SK-N-SH (cell line): Measurements from ENCODE around the gene SIM2. TPM values are rescaled to one million over a fixed set of nuclear protein-coding genes. Genes with fewer than 3 reads are reported as not detected.

Source experiments
- CTCF ChIA-PET: fragments of 300-600, 350-600 bp; formaldehyde crosslinking; extraction: SDS; loops from one replicate; lab custom pipeline; 2021; lab: Yijun Ruan, JAX
- POLR2A ChIA-PET: fragments of 350-600 bp; sonication (Branson Sonifier 250); formaldehyde crosslinking; extraction: SDS; loops from one replicate; lab custom pipeline; 2020; ENCODE audit warnings: antibody characterized with exemption, inconsistent platforms; lab: Yijun Ruan, JAX
- DNase-seq: peaks from one replicate; pipeline ENCODE4 v3.0.0; 2012
- H2AFZ ChIP-seq: fragments of 200-600 bp; sonication (generic); 2 replicates; pipeline ENCODE4 v1.8.1; 2016; ENCODE audit warnings: antibody characterized with exemption, mild to moderate bottlenecking, low read depth
- H3F3A ChIP-seq: fragments of 200-600 bp; sonication (generic); replicated peaks from 2 replicates; pipeline ENCODE3; 2016; ENCODE audit warnings: antibody characterized with exemption, mild to moderate bottlenecking; ENCODE audit not compliant: insufficient read depth
- H3K27ac ChIP-seq, 2 experiments: fragments of 200-500 bp in 1 of 2; fragments of 200-600 bp in 1 of 2; sonication (Bioruptor generic) in 1 of 2; sonication (generic), shearing (Covaris generic) in 1 of 2; 2 replicates each; pipeline versions ENCODE4 v1.5.1 to v1.6.1; 2014 to 2016; ENCODE audit warnings: low read depth in 2 of 2, inconsistent platforms in 1 of 2, low read length in 1 of 2, mild to moderate bottlenecking in 1 of 2, mixed read lengths in 1 of 2
- H3K27me3 ChIP-seq: fragments of 200-600 bp; sonication (generic), shearing (Covaris generic); 2 replicates; pipeline ENCODE4 v1.6.1; 2016; ENCODE audit warnings: mixed run types; ENCODE audit not compliant: insufficient read depth
- H3K36me3 ChIP-seq, 2 experiments: fragments of 200-500 bp in 1 of 2; fragments of 200-600 bp in 1 of 2; sonication (Bioruptor generic) in 1 of 2; sonication (generic) in 1 of 2; replicated peaks in 1 of 2; 2 replicates each; pipeline versions ENCODE3 to v1.5.1; 2014 to 2016; ENCODE audit warnings: low read length in 1 of 2, mild to moderate bottlenecking in 1 of 2; ENCODE audit not compliant: insufficient read depth in 2 of 2, control insufficient read depth in 1 of 2
- H3K4me1 ChIP-seq, 2 experiments: fragments of 200-500 bp in 1 of 2; fragments of 200-600 bp in 1 of 2; sonication (Bioruptor generic) in 1 of 2; sonication (generic), shearing (Covaris generic) in 1 of 2; 2 replicates each; pipeline versions ENCODE4 v1.5.1 to v1.6.1; 2014 to 2016; ENCODE audit warnings: low read depth in 1 of 2, low read length in 1 of 2, mixed run types in 1 of 2; ENCODE audit not compliant: insufficient read depth in 2 of 2, control insufficient read depth in 1 of 2
- H3K4me2 ChIP-seq: fragments of 200-600 bp; sonication (generic), shearing (Covaris generic); 2 replicates; pipeline ENCODE4 v1.6.1; 2017; ENCODE audit warnings: mixed run types
- H3K4me3 ChIP-seq, 2 experiments: fragments of 200-500 bp in 1 of 2; fragments of 200-600 bp in 1 of 2; sonication (Bioruptor generic) in 1 of 2; sonication (generic), shearing (Covaris generic) in 1 of 2; 2 replicates each; pipeline versions ENCODE4 v1.5.1 to v1.8.1; 2014 to 2016; ENCODE audit warnings: low read depth in 2 of 2, inconsistent platforms in 1 of 2, low read length in 1 of 2, mild to moderate bottlenecking in 1 of 2, mixed read lengths in 1 of 2, moderate library complexity in 1 of 2
- H3K79me2 ChIP-seq: fragments of 200-600 bp; sonication (generic); 2 replicates; pipeline ENCODE4 v1.8.1; 2017; ENCODE audit warnings: mild to moderate bottlenecking; ENCODE audit not compliant: insufficient read depth
- H3K9ac ChIP-seq: fragments of 200-600 bp; sonication (generic); 2 replicates; pipeline ENCODE4 v1.6.1; 2017; ENCODE audit warnings: mixed run types
- H3K9me2 ChIP-seq: fragments of 200-600 bp; sonication (generic); 2 replicates; pipeline ENCODE4 v1.6.1; 2017; ENCODE audit warnings: mixed run types
- H3K9me3 ChIP-seq: fragments of 200-600 bp; sonication (generic); 2 replicates; pipeline ENCODE4 v1.6.1; 2017; ENCODE audit warnings: mixed run types, mild to moderate bottlenecking, moderate library complexity
- H4K20me1 ChIP-seq: fragments of 200-600 bp; sonication (generic); 2 replicates; pipeline ENCODE4 v1.6.1; 2017; ENCODE audit warnings: mild to moderate bottlenecking, mixed run types; ENCODE audit not compliant: insufficient read depth
- FOSL2 ChIP-seq: IDR thresholded peaks from 2 replicates; pipeline ENCODE4 v1.4.0; 2012; ENCODE audit warnings: low read depth, mild to moderate bottlenecking, moderate library complexity, borderline replicate concordance
- FOXJ3 ChIP-seq: sonication (generic); formaldehyde crosslinking; IDR thresholded peaks from 2 replicates; pipeline ENCODE4 v1.5.1; 2020; ENCODE audit warnings: mild to moderate bottlenecking, missing genetic modification reagents
- FOXM1 ChIP-seq: IDR thresholded peaks from 2 replicates; pipeline ENCODE4 v1.4.0; 2012; ENCODE audit warnings: low read depth, mild to moderate bottlenecking
- GABPA ChIP-seq: IDR thresholded peaks from 2 replicates; pipeline ENCODE4 v1.4.0; 2012; ENCODE audit warnings: low read depth, mild to moderate bottlenecking
- IRF3 ChIP-seq: fragments of 150-350 bp; IDR thresholded peaks from 2 replicates; pipeline ENCODE4 v1.6.1; 2016; ENCODE audit warnings: mild to moderate bottlenecking, low read depth, low read length
- MEF2A ChIP-seq: IDR thresholded peaks from 2 replicates; pipeline ENCODE4 v1.4.0; 2012; ENCODE audit warnings: low read depth, borderline replicate concordance
- MXI1 ChIP-seq: IDR thresholded peaks from 2 replicates; pipeline ENCODE4 v1.6.1; 2012; ENCODE audit warnings: mild to moderate bottlenecking, low read depth, low read length, improper control_type of control experiment
- NFIC ChIP-seq: IDR thresholded peaks from 2 replicates; pipeline ENCODE4 v1.4.0; 2012; ENCODE audit warnings: borderline replicate concordance
- NRF1 ChIP-seq: IDR thresholded peaks from 2 replicates; pipeline ENCODE4 v1.6.1; 2012; ENCODE audit warnings: low read depth, mild to moderate bottlenecking, low read length
- RCOR1 ChIP-seq: fragments of 150-350 bp; IDR thresholded peaks from 2 replicates; pipeline ENCODE4 v1.6.1; 2017; ENCODE audit warnings: antibody characterized with exemption, low read length
- SIN3A ChIP-seq: IDR thresholded peaks from 2 replicates; pipeline ENCODE4 v1.6.1; 2012; ENCODE audit warnings: low read depth, mild to moderate bottlenecking, low read length, moderate library complexity, borderline replicate concordance
- SMC3 ChIP-seq: IDR thresholded peaks from 2 replicates; pipeline ENCODE4 v1.6.1; 2012; ENCODE audit warnings: low read depth, low read length, improper control_type of control experiment
- TEAD4 ChIP-seq: IDR thresholded peaks from 2 replicates; pipeline ENCODE4 v1.4.0; 2012; ENCODE audit warnings: mild to moderate bottlenecking, borderline replicate concordance; ENCODE audit not compliant: insufficient read depth
- USF2 ChIP-seq: fragments of 150-350 bp; IDR thresholded peaks from 2 replicates; pipeline ENCODE4 v1.6.1; 2017; ENCODE audit warnings: antibody characterized with exemption, low read length, low read depth, borderline replicate concordance
- ZBTB33 ChIP-seq: IDR thresholded peaks from 2 replicates; pipeline ENCODE4 v1.4.0; 2012; ENCODE audit warnings: low read depth, borderline replicate concordance
- WGBS: methylation state at CpG from one replicate; pipeline ENCODE4 v1.1.6; 2017; ENCODE audit warnings: low lambda C conversion rate; 5-methylcytosine and 5-hydroxymethylcytosine counted together
- polyA plus RNA-seq, 3 experiments: library from polyadenylated mRNA; depleted of rRNA; stranded (reverse); fragments of >200 nt; gene quantifications; 2 replicates each; pipeline ENCODE4 v1.2.3, GENCODE V29; 2012

Gene SIM2
- polyA plus RNA-seq, 1 of the 3 experiments (the other 2 are of a cell fraction) = not detected

- H3K9me2 ChIP-seq = no peaks in the 10 kb centered on the region
- no peak overlapping the region for H3K9ac ChIP-seq
- ChIA-PET POLR2A (no interaction called here), CTCF (interaction anchor here (0.6 kb wide), 1 partner anchor 140 kb away, joined by 3 read pairs; no protein-coding TSS in a partner anchor)
- DNase-seq = no peak
- no peaks in the 10 kb centered on the region for H4K20me1 ChIP-seq
- no peak for TF ChIP-seq MXI1
- no peak for TF ChIP-seq TEAD4
- no peak for TF ChIP-seq MEF2A
- no peak for TF ChIP-seq USF2
- no peak for TF ChIP-seq SIN3A
- TF ChIP-seq NRF1 = no peak
- TF ChIP-seq NFIC = no peak
- no peak for TF ChIP-seq GABPA
- no peak for TF ChIP-seq FOXJ3 (CRISPR knock-in tag)
- no peak for TF ChIP-seq ZBTB33
- TF ChIP-seq, all 33 proteins: peak for 0
- no peaks in the 10 kb centered on the region for H3K79me2 ChIP-seq
- H3K4me3 ChIP-seq = no peak overlapping the region
- H3K27ac ChIP-seq = no peak overlapping the region
- H3K4me1 ChIP-seq = no peaks in the 10 kb centered on the region; a peak in 1 of 4 replicates
- peaks cover 0 to 10% of the 10 kb centered on the region in 2 experiments for H3K36me3 ChIP-seq
- no peaks in the 10 kb centered on the region for H3F3A ChIP-seq
- no peaks in the 10 kb centered on the region for H3K27me3 ChIP-seq
- H3K9me3 ChIP-seq = 0 out of 2 replicates have a peak, but pooled peaks cover 9% of the 10 kb centered on the region
- WGBS = 58% methylated on average over 2 of the region's 2 CpGs
- H2AFZ ChIP-seq = no peak overlapping the region
- no peak overlapping the region for H3K4me2 ChIP-seq
Observed at GRCh38 chr21:36796070-36796469, 97.2 kb downstream of the SIM2 start.

GRCh38 chr21:36798491-36798890, 99.6 kb downstream of the SIM2 start:
- Histone ChIP-seq H2AFZ (no peak overlapping the region), H3K9ac (no peak overlapping the region), H3K36me3 (peaks cover 0 to 10% of the 10 kb centered on the region in 2 experiments), H4K20me1 (no peaks in the 10 kb centered on the region), H3K9me3 (0 out of 2 replicates have a peak, but pooled peaks cover 9% of the 10 kb centered on the region), H3K27ac (no peak overlapping the region), H3K9me2 (no peaks in the 10 kb centered on the region), H3K4me3 (no peak overlapping the region), H3K4me2 (no peak overlapping the region), H3K4me1 (no peaks in the 10 kb centered on the region), H3K27me3 (no peaks in the 10 kb centered on the region), H3F3A (no peaks in the 10 kb centered on the region), H3K79me2 (no peaks in the 10 kb centered on the region)
- TF ChIP-seq GABPA (no peak), NRF1 (no peak), SMC3 (no peak), FOXM1 (no peak), RCOR1 (no peak), FOSL2 (no peak), IRF3 (no peak), ZBTB33 (no peak)
- POLR2A ChIA-PET = no interaction called here
- CTCF ChIA-PET = no interaction called here
- DNase-seq = no peak
